Measurements from ENCODE around the gene NLRP1. TPM values are rescaled to one million over a fixed set of nuclear protein-coding genes. Genes with fewer than 3 reads are reported as not detected.
A peak's percentile ranks its signal among the peaks of the same experiment; 100 is the strongest.

NLRP1 gene
- total and polyA plus RNA-seq, 9 of the 15 experiments (the other 6 are each of a cell fraction or from before 2014, with no cell fraction given) = 4.0 to 69.4 (median 27.7) TPM

- Histone ChIP-seq H3K27ac (ENCODE audit: extremely low read depth, low read depth, low read length) (no peak overlapping the region; the same call in 2 of the 3 replicates), H3K4me2 (ENCODE audit: insufficient read depth, low read length) (no peak overlapping the region), H3K36me3 (ENCODE audit: control insufficient read depth, insufficient read depth, low read length) (peaks cover 80% of the 10 kb centered on the region; the same call in 2 of the 3 replicates), H3K9me1 (ENCODE audit: control insufficient read depth, insufficient read depth, low read length) (peaks cover 3% of the 10 kb centered on the region), H3K79me2 (ENCODE audit: control insufficient read depth, insufficient read depth, low read length) (no peaks in the 10 kb centered on the region), H4K20me1 (replicated peaks; ENCODE audit: control insufficient read depth, insufficient read depth, low read length) (no peaks in the 10 kb centered on the region), H3K9ac (ENCODE audit: insufficient read depth in 1 of 2, low read depth in 2 of 2, low read length in 2 of 2) (no peak overlapping the region), H3K4me3 (no peak overlapping the region), H3K9me3 (replicated peaks; ENCODE audit: control insufficient read depth, insufficient read depth, low read depth, low read length) (no peaks in the 10 kb centered on the region), H2AFZ (ENCODE audit: low read depth, low read length) (no peak overlapping the region), H3K4me1 (replicated peaks in 1 of 2; ENCODE audit: control insufficient read depth in 2 of 2, insufficient read depth in 2 of 2, low read length in 2 of 2) (no peaks in the 10 kb centered on the region; a peak in 1 of 5 replicates), H3K27me3 (ENCODE audit: control insufficient read depth in 2 of 2, insufficient read depth in 2 of 2, low read length in 2 of 2) (no peaks in the 10 kb centered on the region)
- peak; percentile 75 for ATAC-seq
- FAIRE-seq = peak; percentile 73
- POLR2A ChIA-PET = interaction anchor here (0.6 kb wide), 1 partner anchor 303 kb away, joined by 3 read pairs; no protein-coding TSS in a partner anchor
- no TSS peak for BruUV-seq (replicated peaks)
- in situ Hi-C loops (cut with MboI) = no loop called here
- intact Hi-C loops (cut with micrococcal nuclease) = no loop called here
- 60% methylated on average over 14 of the region's 14 CpGs for WGBS (ENCODE audit: insufficient coverage, low coverage, missing lambda C conversion rate)
- CTCF ChIA-PET (ENCODE audit: low intra/inter-chr PET ratio) = no interaction called here
- peak; percentile 28 to 69 (median 46) for DNase-seq (ENCODE audit: extremely low read depth in 1 of 4, low spot score in 3 of 4)
- TF ChIP-seq SAFB (IDR thresholded peaks at IDR 0.05; ENCODE audit: borderline replicate concordance, low read depth, low read length) (no peak), BRCA1 (IDR thresholded peaks at IDR 0.05) (no peak), BRCA1 (CRISPR knock-in tag; IDR thresholded peaks at IDR 0.05) (no peak), TRIM24 (IDR thresholded peaks at IDR 0.05) (no peak), JUN (IDR thresholded peaks at IDR 0.05; ENCODE audit: borderline replicate concordance, low read depth, low read length) (peak; percentile 93), JUN (CRISPR knock-in tag; IDR thresholded peaks at IDR 0.05; ENCODE audit: borderline replicate concordance) (no peak), DPF2 (IDR thresholded peaks at IDR 0.05) (0 out of 2 replicates have a peak, but pooled peaks have one; percentile 37), E2F4 (CRISPR knock-in tag; IDR thresholded peaks at IDR 0.05; ENCODE audit: low read depth) (no peak), CHD7 (IDR thresholded peaks at IDR 0.05; ENCODE audit: low read depth, low read length) (no peak)
Measured at GRCh38 chr17:5526821-5527598, 57.3 kb downstream of the NLRP1 start.

Measured in K562 (cell line).